HFFc6 (cell line): ENCODE measurements around the gene CENPM. TPM values are rescaled to one million over a fixed set of nuclear protein-coding genes. Genes with fewer than 3 reads are reported as not detected.

Experiments used
- DNase-seq: peaks from one replicate; pipeline ENCODE4 v3.0.0-alpha.2; 2018
- H3K27ac Mint-ChIP-seq: 2 replicates; pipeline ENCODE4 v1.8.0; 2020; ENCODE audit warnings: mild to moderate bottlenecking, mixed read lengths
- H3K27me3 Mint-ChIP-seq: 2 replicates; pipeline ENCODE4 v1.8.0; 2021; ENCODE audit warnings: mild to moderate bottlenecking, moderate library complexity, mixed read lengths; ENCODE audit not compliant: insufficient read depth
- H3K36me3 Mint-ChIP-seq: 2 replicates; pipeline ENCODE4 v1.8.0; 2021; ENCODE audit warnings: low read depth, mixed read lengths
- H3K4me1 Mint-ChIP-seq: 2 replicates; pipeline ENCODE4 v1.8.0; 2020; ENCODE audit warnings: low read depth, mixed read lengths
- H3K4me3 Mint-ChIP-seq: 2 replicates; pipeline ENCODE4 v1.8.0; 2020; ENCODE audit warnings: mild to moderate bottlenecking, moderate library complexity, mixed read lengths
- H3K9me3 Mint-ChIP-seq: 2 replicates; pipeline ENCODE4 v1.8.0; 2020; ENCODE audit warnings: mild to moderate bottlenecking, mixed read lengths
- CTCF ChIP-seq: fragments of 200-600 bp; sonication (generic); IDR thresholded peaks from 2 replicates; pipeline ENCODE4 v1.5.0; 2021; ENCODE audit warnings: antibody characterized with exemption, mild to moderate bottlenecking
- total RNA-seq, 6 experiments: library from RNA; stranded (reverse); fragmentation: NEBNext Ultra II Directional; extraction: Animal tissue kit (Norgen Biotek cat#: 25700); gene quantifications; 2 replicates in 1 of 6; 3 replicates in 5 of 6; pipeline ENCODE4 v1.2.3, GENCODE V29; 2021

CENPM gene
- total RNA-seq, 6 experiments from 2014 or later = 15.6 to 29.4 (median 26.3) TPM

GRCh38 chr22:41909310-41910049 is 37.5 kb downstream of the CENPM start:
- H3K4me1 Mint-ChIP-seq = peaks cover 8% of the 10 kb centered on the region; the same call in 1 of the 2 replicates
- no peak overlapping the region for H3K27ac Mint-ChIP-seq
- peaks cover 20% of the 10 kb centered on the region for H3K27me3 Mint-ChIP-seq
- H3K36me3 Mint-ChIP-seq = no peaks in the 10 kb centered on the region
- no peak for TF ChIP-seq CTCF
- no peak overlapping the region for H3K4me3 Mint-ChIP-seq
- H3K9me3 Mint-ChIP-seq = no peaks in the 10 kb centered on the region
- no peak for DNase-seq

GRCh38 chr22:41908411-41909309 is 38.3 kb downstream of the CENPM start:
- peaks cover 20% of the 10 kb centered on the region for H3K27me3 Mint-ChIP-seq
- no peaks in the 10 kb centered on the region for H3K9me3 Mint-ChIP-seq
- peaks cover 8% of the 10 kb centered on the region; the same call in 1 of the 2 replicates for H3K4me1 Mint-ChIP-seq
- no peak for TF ChIP-seq CTCF
- H3K4me3 Mint-ChIP-seq = no peak overlapping the region
- H3K27ac Mint-ChIP-seq = no peak overlapping the region
- H3K36me3 Mint-ChIP-seq = no peaks in the 10 kb centered on the region
- DNase-seq = no peak

GRCh38 chr22:41907436-41908401 is 39.2 kb downstream of the CENPM start:
- no peak for DNase-seq
- H3K4me3 Mint-ChIP-seq = no peak overlapping the region
- peaks cover 13% of the 10 kb centered on the region for H3K27me3 Mint-ChIP-seq
- H3K4me1 Mint-ChIP-seq = peaks cover 8% of the 10 kb centered on the region; the same call in 1 of the 2 replicates
- no peaks in the 10 kb centered on the region for H3K36me3 Mint-ChIP-seq
- no peak for TF ChIP-seq CTCF
- no peak overlapping the region for H3K27ac Mint-ChIP-seq
- no peaks in the 10 kb centered on the region for H3K9me3 Mint-ChIP-seq

GRCh38 chr22:41906822-41907221 is 40.1 kb downstream of the CENPM start:
- peaks cover 5% of the 10 kb centered on the region; the same call in 1 of the 2 replicates for H3K27me3 Mint-ChIP-seq
- no peaks in the 10 kb centered on the region for H3K36me3 Mint-ChIP-seq
- no peak overlapping the region for H3K4me3 Mint-ChIP-seq
- H3K9me3 Mint-ChIP-seq = no peaks in the 10 kb centered on the region
- TF ChIP-seq CTCF = no peak
- no peak for DNase-seq
- no peak overlapping the region for H3K27ac Mint-ChIP-seq
- H3K4me1 Mint-ChIP-seq = peaks cover 8% of the 10 kb centered on the region; the same call in 1 of the 2 replicates
